Measurements from ENCODE around the gene PLEKHA6. TPM values are rescaled to one million over a fixed set of nuclear protein-coding genes. Genes with fewer than 3 reads are reported as not detected.

Gene PLEKHA6
- total and polyA plus RNA-seq, 2 donors (not counting 1 experiment from before 2014, with no cell fraction given), result 0.31 to 0.47 TPM

DNA sequence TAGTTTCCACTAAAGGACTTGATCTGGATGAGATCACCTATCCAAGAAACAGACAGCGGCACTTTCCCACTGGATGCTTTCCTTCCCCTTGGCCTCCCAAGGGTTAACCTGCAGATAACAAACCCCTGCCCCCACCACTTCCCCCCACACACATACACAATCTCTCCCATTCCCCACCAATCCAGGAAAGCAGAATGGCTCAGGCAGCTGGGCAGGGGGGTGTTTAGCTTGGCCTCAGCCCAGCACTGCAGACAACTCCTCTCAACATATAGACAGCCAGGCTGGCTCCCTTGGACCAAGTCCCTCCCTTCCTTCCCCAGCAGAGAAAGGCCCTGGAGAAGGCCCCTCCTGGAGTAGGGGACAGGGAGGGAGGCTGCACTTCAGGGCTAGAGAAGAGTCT, 24.6 kb downstream of the PLEKHA6 start:
- Mint-ChIP-seq H3K27me3 (peaks cover 18% of the 10 kb centered on the region), H3K9me3 (ENCODE audit: insufficient read depth) (no peaks in the 10 kb centered on the region), H3K27ac (no peak overlapping the region), H3K4me3 (no peak overlapping the region), H3K4me1 (no peaks in the 10 kb centered on the region)
- DNase-seq (no peak), ATAC-seq (ENCODE audit: low read depth) (no peak)
- Histone ChIP-seq H3K9ac (ENCODE audit: low read length) (no peak overlapping the region), H3K79me2 (ENCODE audit: control insufficient read depth, insufficient read depth, low read length) (no peaks in the 10 kb centered on the region), H3K4me2 (replicated peaks; ENCODE audit: low read depth, low read length, poor library complexity, severe bottlenecking) (no peak overlapping the region), H4K20me1 (ENCODE audit: control insufficient read depth, insufficient read depth, low read length, poor library complexity, severe bottlenecking) (no peaks in the 10 kb centered on the region), H3K36me3 (replicated peaks in 1 of 2; ENCODE audit: control extremely low read depth in 1 of 2, control insufficient read depth in 1 of 2, extremely low read depth in 1 of 2, insufficient read depth in 2 of 2, low read length in 1 of 2) (no peaks in the 10 kb centered on the region), H3K4me1 (ENCODE audit: control insufficient read depth in 2 of 2, insufficient read depth in 2 of 2, low read length in 2 of 2) (no peaks in the 10 kb centered on the region), H3K4me3 (ENCODE audit: control extremely low read depth in 1 of 5, extremely low read depth in 1 of 5, insufficient read depth in 1 of 5, low read depth in 2 of 5, low read length in 4 of 5) (no peak overlapping the region), H3K27ac (ENCODE audit: low read length in 2 of 2) (no peak overlapping the region), H2AFZ (ENCODE audit: insufficient read depth, low read depth, low read length, poor library complexity, severe bottlenecking) (no peak overlapping the region), H3K9me3 (ENCODE audit: control extremely low read depth in 1 of 3, control insufficient read depth in 2 of 3, insufficient read depth in 1 of 3, low read length in 2 of 3) (no peaks in the 10 kb centered on the region), H3K27me3 (replicated peaks in 1 of 4; ENCODE audit: control extremely low read depth in 1 of 4, control insufficient read depth in 3 of 4, insufficient read depth in 4 of 4, low read length in 3 of 4) (peaks cover 0 to 13% (median 1%) of the 10 kb centered on the region in 4 experiments)
- ChIA-PET CTCF (no interaction called here), POLR2A (no interaction called here)
- 100% methylated on average over 1 of the region's 1 CpG for WGBS (ENCODE audit: insufficient coverage)
- no peak for TF ChIP-seq EZH2 (IDR thresholded peaks at IDR 0.05; ENCODE audit: borderline replicate concordance, insufficient read depth, low read depth, low read length, poor library complexity, severe bottlenecking)
- TF ChIP-seq CTCF (IDR thresholded peaks at IDR 0.05), result no peak
- intact Hi-C loops (cut with micrococcal nuclease), result no loop called here

- DNase-seq (no peak), ATAC-seq (ENCODE audit: low read depth) (no peak)
- Histone ChIP-seq H3K36me3 (replicated peaks in 1 of 2; ENCODE audit: control extremely low read depth in 1 of 2, control insufficient read depth in 1 of 2, extremely low read depth in 1 of 2, insufficient read depth in 2 of 2, low read length in 1 of 2) (no peaks in the 10 kb centered on the region), H3K4me1 (ENCODE audit: control insufficient read depth in 2 of 2, insufficient read depth in 2 of 2, low read length in 2 of 2) (no peaks in the 10 kb centered on the region), H3K79me2 (ENCODE audit: control insufficient read depth, insufficient read depth, low read length) (no peaks in the 10 kb centered on the region), H3K9ac (ENCODE audit: low read length) (no peak overlapping the region), H2AFZ (ENCODE audit: insufficient read depth, low read depth, low read length, poor library complexity, severe bottlenecking) (no peak overlapping the region), H4K20me1 (ENCODE audit: control insufficient read depth, insufficient read depth, low read length, poor library complexity, severe bottlenecking) (no peaks in the 10 kb centered on the region), H3K27ac (ENCODE audit: low read length in 2 of 2) (no peak overlapping the region), H3K4me3 (ENCODE audit: control extremely low read depth in 1 of 5, extremely low read depth in 1 of 5, insufficient read depth in 1 of 5, low read depth in 2 of 5, low read length in 4 of 5) (no peak overlapping the region), H3K27me3 (replicated peaks in 1 of 4; ENCODE audit: control extremely low read depth in 1 of 4, control insufficient read depth in 3 of 4, insufficient read depth in 4 of 4, low read length in 3 of 4) (peaks cover 0 to 13% (median 1%) of the 10 kb centered on the region in 4 experiments), H3K9me3 (ENCODE audit: control extremely low read depth in 1 of 3, control insufficient read depth in 2 of 3, insufficient read depth in 1 of 3, low read length in 2 of 3) (no peaks in the 10 kb centered on the region), H3K4me2 (replicated peaks; ENCODE audit: low read depth, low read length, poor library complexity, severe bottlenecking) (no peak overlapping the region)
- TF ChIP-seq EZH2 (IDR thresholded peaks at IDR 0.05; ENCODE audit: borderline replicate concordance, insufficient read depth, low read depth, low read length, poor library complexity, severe bottlenecking), result no peak
- TF ChIP-seq CTCF (IDR thresholded peaks at IDR 0.05), result no peak
- intact Hi-C loops (cut with micrococcal nuclease), result no loop called here
- POLR2A ChIA-PET, result no interaction called here
- CTCF ChIA-PET, result no interaction called here
- Mint-ChIP-seq H3K4me3 (no peak overlapping the region), H3K4me1 (no peaks in the 10 kb centered on the region), H3K9me3 (ENCODE audit: insufficient read depth) (no peaks in the 10 kb centered on the region), H3K27ac (no peak overlapping the region), H3K27me3 (peaks cover 18% of the 10 kb centered on the region)
- WGBS (ENCODE audit: insufficient coverage), result no CpG with 5 or more reads among the region's 7 CpGs
These were observed 25.3 kb downstream of the PLEKHA6 start for GRCh38 chr1:204334455-204334854.
